ENCODE results near the gene PTAR1. TPM values are rescaled to one million over a fixed set of nuclear protein-coding genes. Genes with fewer than 3 reads are reported as not detected.

The PTAR1 gene
- polyA plus RNA-seq, 1 donor from 2014 or later, result 17.7 TPM

DNA sequence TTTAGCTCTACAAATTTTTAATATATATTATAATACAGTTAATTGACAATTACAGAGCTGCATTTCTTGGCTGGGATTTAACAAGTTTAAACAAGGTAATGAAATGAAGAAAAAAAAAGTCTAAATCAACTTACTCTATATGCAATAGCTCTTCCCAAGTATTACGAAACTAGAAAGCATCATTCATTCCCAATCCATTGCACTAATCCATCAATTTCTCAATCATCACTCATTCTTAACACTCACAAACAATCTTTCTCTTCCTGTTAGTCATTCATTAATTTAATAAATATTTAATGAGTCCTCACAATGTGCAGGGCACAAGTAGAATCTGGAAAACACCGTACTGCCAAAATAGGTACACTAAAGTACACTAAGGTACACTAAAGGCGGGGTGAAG lies 44.7 kb downstream of the PTAR1 start:
- Histone ChIP-seq H3K36me3 (ENCODE audit: insufficient read depth, low read length) (peaks cover 3% of the 10 kb centered on the region), H3F3A (ENCODE audit: insufficient read depth, low read length, poor library complexity, severe bottlenecking) (no peaks in the 10 kb centered on the region), H3K27me3 (ENCODE audit: insufficient read depth, low read depth, low read length) (no peaks in the 10 kb centered on the region), H3K9ac (ENCODE audit: low read length) (no peak overlapping the region), H4K20me1 (ENCODE audit: insufficient read depth) (no peaks in the 10 kb centered on the region), H2AFZ (ENCODE audit: low read depth, low read length) (no peak overlapping the region), H3K4me2 (ENCODE audit: low read length) (no peak overlapping the region), H3K4me3 (ENCODE audit: low read length) (no peak overlapping the region), H3K9me2 (ENCODE audit: insufficient read depth, low read length) (no peaks in the 10 kb centered on the region), H3K79me2 (replicated peaks; ENCODE audit: insufficient read depth, low read length) (no peaks in the 10 kb centered on the region), H3K27ac (ENCODE audit: low read length) (no peak overlapping the region), H3K9me3 (ENCODE audit: low read length) (no peaks in the 10 kb centered on the region)
- TF ChIP-seq SMC3 (conservative IDR thresholded peaks at IDR 0.05; ENCODE audit: poor library complexity) (no peak), EP300 (conservative IDR thresholded peaks at IDR 0.05; ENCODE audit: poor library complexity, severe bottlenecking) (no peak), POLR2AphosphoS5 (IDR thresholded peaks at IDR 0.05) (no peak), TAF1 (IDR thresholded peaks at IDR 0.05; ENCODE audit: low read depth) (no peak), RAD21 (conservative IDR thresholded peaks at IDR 0.05) (no peak), EZH2 (IDR thresholded peaks at IDR 0.05; ENCODE audit: borderline replicate concordance, insufficient read depth, low read length, poor library complexity, severe bottlenecking) (no peak), MXI1 (conservative IDR thresholded peaks at IDR 0.05; ENCODE audit: poor library complexity, severe bottlenecking) (no peak)
- TF ChIP-seq, protein P1, sequence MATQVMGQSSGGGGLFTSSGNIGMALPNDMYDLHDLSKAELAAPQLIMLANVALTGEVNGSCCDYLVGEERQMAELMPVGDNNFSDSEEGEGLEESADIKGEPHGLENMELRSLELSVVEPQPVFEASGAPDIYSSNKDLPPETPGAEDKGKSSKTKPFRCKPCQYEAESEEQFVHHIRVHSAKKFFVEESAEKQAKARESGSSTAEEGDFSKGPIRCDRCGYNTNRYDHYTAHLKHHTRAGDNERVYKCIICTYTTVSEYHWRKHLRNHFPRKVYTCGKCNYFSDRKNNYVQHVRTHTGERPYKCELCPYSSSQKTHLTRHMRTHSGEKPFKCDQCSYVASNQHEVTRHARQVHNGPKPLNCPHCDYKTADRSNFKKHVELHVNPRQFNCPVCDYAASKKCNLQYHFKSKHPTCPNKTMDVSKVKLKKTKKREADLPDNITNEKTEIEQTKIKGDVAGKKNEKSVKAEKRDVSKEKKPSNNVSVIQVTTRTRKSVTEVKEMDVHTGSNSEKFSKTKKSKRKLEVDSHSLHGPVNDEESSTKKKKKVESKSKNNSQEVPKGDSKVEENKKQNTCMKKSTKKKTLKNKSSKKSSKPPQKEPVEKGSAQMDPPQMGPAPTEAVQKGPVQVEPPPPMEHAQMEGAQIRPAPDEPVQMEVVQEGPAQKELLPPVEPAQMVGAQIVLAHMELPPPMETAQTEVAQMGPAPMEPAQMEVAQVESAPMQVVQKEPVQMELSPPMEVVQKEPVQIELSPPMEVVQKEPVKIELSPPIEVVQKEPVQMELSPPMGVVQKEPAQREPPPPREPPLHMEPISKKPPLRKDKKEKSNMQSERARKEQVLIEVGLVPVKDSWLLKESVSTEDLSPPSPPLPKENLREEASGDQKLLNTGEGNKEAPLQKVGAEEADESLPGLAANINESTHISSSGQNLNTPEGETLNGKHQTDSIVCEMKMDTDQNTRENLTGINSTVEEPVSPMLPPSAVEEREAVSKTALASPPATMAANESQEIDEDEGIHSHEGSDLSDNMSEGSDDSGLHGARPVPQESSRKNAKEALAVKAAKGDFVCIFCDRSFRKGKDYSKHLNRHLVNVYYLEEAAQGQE (IDR thresholded peaks at IDR 0.05; ENCODE audit: borderline replicate concordance), result no peak
- TF ChIP-seq, protein P2, sequence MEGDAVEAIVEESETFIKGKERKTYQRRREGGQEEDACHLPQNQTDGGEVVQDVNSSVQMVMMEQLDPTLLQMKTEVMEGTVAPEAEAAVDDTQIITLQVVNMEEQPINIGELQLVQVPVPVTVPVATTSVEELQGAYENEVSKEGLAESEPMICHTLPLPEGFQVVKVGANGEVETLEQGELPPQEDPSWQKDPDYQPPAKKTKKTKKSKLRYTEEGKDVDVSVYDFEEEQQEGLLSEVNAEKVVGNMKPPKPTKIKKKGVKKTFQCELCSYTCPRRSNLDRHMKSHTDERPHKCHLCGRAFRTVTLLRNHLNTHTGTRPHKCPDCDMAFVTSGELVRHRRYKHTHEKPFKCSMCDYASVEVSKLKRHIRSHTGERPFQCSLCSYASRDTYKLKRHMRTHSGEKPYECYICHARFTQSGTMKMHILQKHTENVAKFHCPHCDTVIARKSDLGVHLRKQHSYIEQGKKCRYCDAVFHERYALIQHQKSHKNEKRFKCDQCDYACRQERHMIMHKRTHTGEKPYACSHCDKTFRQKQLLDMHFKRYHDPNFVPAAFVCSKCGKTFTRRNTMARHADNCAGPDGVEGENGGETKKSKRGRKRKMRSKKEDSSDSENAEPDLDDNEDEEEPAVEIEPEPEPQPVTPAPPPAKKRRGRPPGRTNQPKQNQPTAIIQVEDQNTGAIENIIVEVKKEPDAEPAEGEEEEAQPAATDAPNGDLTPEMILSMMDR (IDR thresholded peaks at IDR 0.05; ENCODE audit: poor library complexity, severe bottlenecking), result no peak

DNA sequence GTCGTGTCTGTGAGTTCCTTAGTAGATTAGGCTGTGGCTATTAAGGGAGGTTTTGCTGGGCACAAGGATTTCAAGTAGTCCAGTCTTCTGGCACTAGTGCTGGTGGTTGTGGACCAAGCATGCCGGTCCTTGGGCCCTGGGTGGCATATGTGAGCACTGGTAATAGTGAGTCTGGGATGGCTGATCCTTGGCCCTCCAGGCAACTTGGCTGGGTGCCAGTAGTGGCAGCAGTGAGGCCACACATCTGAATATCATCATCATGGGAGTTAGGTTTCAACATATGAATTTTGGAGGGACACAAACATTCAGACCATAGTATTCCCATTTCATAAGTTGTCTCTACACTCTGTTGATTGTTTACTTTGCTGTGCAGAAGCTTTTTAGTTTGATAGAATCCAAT lies 62.3 kb downstream of the PTAR1 start:
- H3K27me3 ChIP-seq (ENCODE audit: insufficient read depth, low read depth, low read length), result no peaks in the 10 kb centered on the region
- no peak overlapping the region for H3K9ac ChIP-seq (ENCODE audit: low read length)
- no peak overlapping the region for H2AFZ ChIP-seq (ENCODE audit: low read depth, low read length)
- H3K9me2 ChIP-seq (ENCODE audit: insufficient read depth, low read length), result no peaks in the 10 kb centered on the region
- no peak overlapping the region for H3K4me2 ChIP-seq (ENCODE audit: low read length)
- no peaks in the 10 kb centered on the region for H3K79me2 ChIP-seq (replicated peaks; ENCODE audit: insufficient read depth, low read length)
- H3K9me3 ChIP-seq (ENCODE audit: low read length), result peaks cover 3% of the 10 kb centered on the region
- no peak overlapping the region for H3K27ac ChIP-seq (ENCODE audit: low read length)
- no peak for TF ChIP-seq RAD21 (conservative IDR thresholded peaks at IDR 0.05)
- TF ChIP-seq, protein P2 (IDR thresholded peaks at IDR 0.05; ENCODE audit: poor library complexity, severe bottlenecking), result no peak
- H3K36me3 ChIP-seq (ENCODE audit: insufficient read depth, low read length), result no peaks in the 10 kb centered on the region
- no peaks in the 10 kb centered on the region for H3F3A ChIP-seq (ENCODE audit: insufficient read depth, low read length, poor library complexity, severe bottlenecking)
- H4K20me1 ChIP-seq (ENCODE audit: insufficient read depth), result no peaks in the 10 kb centered on the region
- H3K4me3 ChIP-seq (ENCODE audit: low read length), result no peak overlapping the region
